MM.1S (cell line): Measurements from ENCODE around the gene RANBP2.
"Not testable (repeated sequence)": the region's sequence is repeated elsewhere in the genome, so short reads cannot be mapped to it uniquely, and the experiment has no call there.

ENCODE experiments used
- DNase-seq: peaks from one replicate; pipeline ENCODE4 v3.0.0-alpha.2; 2015
- H2AFZ ChIP-seq: fragments of 300-600 bp; sonication (generic); 2 replicates; pipeline ENCODE4 v1.6.0; 2016; ENCODE audit warnings: antibody characterized with exemption, low read length
- H3F3A ChIP-seq: fragments of 300-600 bp; sonication (generic); 2 replicates; pipeline ENCODE4 v1.6.1; 2016; ENCODE audit warnings: mild to moderate bottlenecking, antibody characterized with exemption, low read length, moderate library complexity, mixed read lengths; ENCODE audit not compliant: insufficient read depth
- H3K27ac ChIP-seq: fragments of 300-600 bp; sonication (generic); 2 replicates; pipeline ENCODE4 v1.5.1; 2016; ENCODE audit warnings: mild to moderate bottlenecking, low read length
- H3K27me3 ChIP-seq: fragments of 300-600 bp; sonication (generic); replicated peaks from 2 replicates; pipeline ENCODE4 v1.6.0; 2016; ENCODE audit warnings: low read length; ENCODE audit not compliant: insufficient read depth
- H3K36me3 ChIP-seq: fragments of 300-600 bp; sonication (generic); replicated peaks from 2 replicates; pipeline ENCODE4 v1.6.1; 2016; ENCODE audit warnings: mild to moderate bottlenecking, low read length, mixed read lengths; ENCODE audit not compliant: insufficient read depth
- H3K4me1 ChIP-seq: fragments of 300-600 bp; sonication (generic); 2 replicates; pipeline ENCODE4 v1.6.1; 2016; ENCODE audit warnings: low read length, mixed read lengths
- H3K4me2 ChIP-seq: fragments of 300-600 bp; sonication (generic); 2 replicates; pipeline ENCODE4 v1.6.0; 2016; ENCODE audit warnings: low read depth, low read length
- H3K4me3 ChIP-seq: fragments of 300-600 bp; sonication (generic); 2 replicates; pipeline ENCODE4 v1.5.1; 2016; ENCODE audit warnings: low read length, mixed read lengths
- H3K79me2 ChIP-seq: fragments of 300-600 bp; sonication (generic); 2 replicates; pipeline ENCODE4 v1.6.1; 2016; ENCODE audit warnings: mixed run types, low read length, mixed read lengths
- H3K9ac ChIP-seq: fragments of 300-600 bp; sonication (generic); 2 replicates; pipeline ENCODE4 v1.6.1; 2016; ENCODE audit warnings: low read length, mixed read lengths
- H3K9me2 ChIP-seq: fragments of 300-600 bp; sonication (generic); replicated peaks from 2 replicates; pipeline ENCODE4 v1.6.1; 2016; ENCODE audit warnings: mild to moderate bottlenecking, low read length, mixed read lengths; ENCODE audit not compliant: insufficient read depth
- H3K9me3 ChIP-seq: fragments of 300-600 bp; sonication (generic); replicated peaks from 2 replicates; pipeline ENCODE4 v1.6.1; 2016; ENCODE audit warnings: mild to moderate bottlenecking, low read length, mixed read lengths; ENCODE audit not compliant: insufficient read depth
- H4K20me1 ChIP-seq: fragments of 300-600 bp; sonication (generic); 2 replicates; pipeline ENCODE4 v1.6.1; 2016; ENCODE audit warnings: mild to moderate bottlenecking, low read length, moderate library complexity, mixed read lengths; ENCODE audit not compliant: insufficient read depth
- EZH2 ChIP-seq: fragments of 300-600 bp; sonication (generic); optimal IDR thresholded peaks from 2 replicates; pipeline ENCODE3; 2017; ENCODE audit warnings: low read depth, mild to moderate bottlenecking, antibody characterized with exemption, low read length, mixed read lengths
- EZH2phosphoT487 ChIP-seq: fragments of 300-600 bp; sonication (generic); IDR thresholded peaks from 2 replicates; pipeline ENCODE4 v1.6.1; 2018; ENCODE audit warnings: antibody characterized with exemption, low read length
- TF ChIP-seq, protein P1 (sequence below): fragments of 300-600 bp; sonication (generic); IDR thresholded peaks from 2 replicates; pipeline ENCODE4 v1.5.1; 2016; ENCODE audit warnings: antibody characterized with exemption, low read length, mixed read lengths

RANBP2 gene

GRCh38 chr2:108701806-108702205 lies 17.5 kb upstream of the RANBP2 start:
- Histone ChIP-seq H3K36me3 (no peaks in the 10 kb centered on the region), H3K27me3 (no peaks in the 10 kb centered on the region), H3K27ac (no peak overlapping the region), H3K79me2 (no peaks in the 10 kb centered on the region), H3F3A (no peaks in the 10 kb centered on the region), H3K4me3 (no peak overlapping the region), H3K9me3 (no peaks in the 10 kb centered on the region), H3K9me2 (no peaks in the 10 kb centered on the region), H4K20me1 (no peaks in the 10 kb centered on the region), H2AFZ (no peak overlapping the region), H3K4me2 (no peak overlapping the region), H3K9ac (no peak overlapping the region), H3K4me1 (no peaks in the 10 kb centered on the region)
- DNase-seq = no peak
- TF ChIP-seq EZH2 (no peak), EZH2phosphoT487 (no peak)
- TF ChIP-seq, protein P1, sequence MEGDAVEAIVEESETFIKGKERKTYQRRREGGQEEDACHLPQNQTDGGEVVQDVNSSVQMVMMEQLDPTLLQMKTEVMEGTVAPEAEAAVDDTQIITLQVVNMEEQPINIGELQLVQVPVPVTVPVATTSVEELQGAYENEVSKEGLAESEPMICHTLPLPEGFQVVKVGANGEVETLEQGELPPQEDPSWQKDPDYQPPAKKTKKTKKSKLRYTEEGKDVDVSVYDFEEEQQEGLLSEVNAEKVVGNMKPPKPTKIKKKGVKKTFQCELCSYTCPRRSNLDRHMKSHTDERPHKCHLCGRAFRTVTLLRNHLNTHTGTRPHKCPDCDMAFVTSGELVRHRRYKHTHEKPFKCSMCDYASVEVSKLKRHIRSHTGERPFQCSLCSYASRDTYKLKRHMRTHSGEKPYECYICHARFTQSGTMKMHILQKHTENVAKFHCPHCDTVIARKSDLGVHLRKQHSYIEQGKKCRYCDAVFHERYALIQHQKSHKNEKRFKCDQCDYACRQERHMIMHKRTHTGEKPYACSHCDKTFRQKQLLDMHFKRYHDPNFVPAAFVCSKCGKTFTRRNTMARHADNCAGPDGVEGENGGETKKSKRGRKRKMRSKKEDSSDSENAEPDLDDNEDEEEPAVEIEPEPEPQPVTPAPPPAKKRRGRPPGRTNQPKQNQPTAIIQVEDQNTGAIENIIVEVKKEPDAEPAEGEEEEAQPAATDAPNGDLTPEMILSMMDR = no peak

GRCh38 chr2:108704871-108705270 lies 14.4 kb upstream of the RANBP2 start:
- TF ChIP-seq EZH2 (no peak), EZH2phosphoT487 (no peak)
- TF ChIP-seq, protein P1 = no peak
- Histone ChIP-seq H3K79me2 (no peaks in the 10 kb centered on the region), H4K20me1 (no peaks in the 10 kb centered on the region), H3K36me3 (no peaks in the 10 kb centered on the region), H3K9me3 (no peaks in the 10 kb centered on the region), H3K9ac (no peak overlapping the region), H3K27ac (no peak overlapping the region), H3K9me2 (no peaks in the 10 kb centered on the region), H3K4me2 (no peak overlapping the region), H3K4me1 (no peaks in the 10 kb centered on the region), H3F3A (no peaks in the 10 kb centered on the region), H2AFZ (no peak overlapping the region), H3K27me3 (no peaks in the 10 kb centered on the region), H3K4me3 (no peak overlapping the region)
- DNase-seq = no peak

DNA sequence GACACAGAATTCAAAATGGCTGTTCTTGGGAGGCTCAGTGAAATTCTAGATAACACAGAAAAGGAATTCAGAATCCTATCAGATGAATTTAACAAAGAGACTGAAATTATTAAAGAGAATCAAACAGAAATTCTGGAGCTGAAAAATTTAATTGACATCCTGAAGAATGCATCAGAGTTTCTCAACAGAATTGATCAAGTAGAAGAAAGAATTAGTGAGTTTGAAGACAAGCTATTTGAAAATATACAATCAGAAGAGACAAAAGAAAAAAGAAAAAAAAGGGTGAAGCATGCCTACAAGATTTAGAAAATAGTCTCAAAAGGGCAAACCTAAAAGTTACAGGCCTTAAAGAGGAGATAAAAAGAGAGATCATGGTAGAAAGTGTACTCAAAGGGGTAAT lies 12.0 kb upstream of the RANBP2 start:
- TF ChIP-seq EZH2 = no peak
- TF ChIP-seq EZH2phosphoT487 = no peak
- TF ChIP-seq, protein P1 = no peak
- no peaks in the 10 kb centered on the region for H3K27me3 ChIP-seq
- H3K36me3 ChIP-seq = no peaks in the 10 kb centered on the region
- no peaks in the 10 kb centered on the region for H3K9me2 ChIP-seq
- H2AFZ ChIP-seq = no peak overlapping the region
- H3K4me1 ChIP-seq = no peaks in the 10 kb centered on the region
- H3K9me3 ChIP-seq = no peaks in the 10 kb centered on the region
- H3K4me3 ChIP-seq = no peak overlapping the region
- no peak overlapping the region for H3K9ac ChIP-seq
- H3K79me2 ChIP-seq = no peaks in the 10 kb centered on the region
- no peaks in the 10 kb centered on the region for H3F3A ChIP-seq
- no peak overlapping the region for H3K4me2 ChIP-seq
- DNase-seq = no peak
- no peak overlapping the region for H3K27ac ChIP-seq
- H4K20me1 ChIP-seq = no peaks in the 10 kb centered on the region

DNA sequence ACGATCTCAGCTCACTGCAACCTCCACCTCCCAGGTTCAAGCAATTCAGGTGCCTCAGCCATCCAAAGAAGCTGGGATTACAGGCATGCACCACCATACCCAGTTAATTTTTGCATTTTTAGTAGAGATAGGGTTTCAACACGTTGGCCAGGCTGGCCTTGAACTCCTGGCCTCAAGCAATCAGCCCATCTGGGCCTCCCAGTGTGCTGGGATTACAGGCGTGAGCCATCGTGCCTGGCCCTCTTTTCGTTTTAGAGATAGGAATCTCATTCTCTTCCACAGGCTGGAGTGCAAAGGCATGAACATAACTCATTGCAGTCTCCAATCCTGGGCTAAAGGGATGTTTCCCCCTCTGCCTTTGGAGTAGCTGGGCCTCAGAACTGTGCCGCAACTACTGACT lies 2.3 kb upstream of the RANBP2 start:
- not testable (repeated sequence) for H3K4me3 ChIP-seq, H3K36me3 ChIP-seq, H3K9ac ChIP-seq, H4K20me1 ChIP-seq, H3K4me1 ChIP-seq, DNase-seq, H3K4me2 ChIP-seq, H3F3A ChIP-seq, H3K27ac ChIP-seq, H3K9me2 ChIP-seq, H3K27me3 ChIP-seq, H3K9me3 ChIP-seq, H2AFZ ChIP-seq
- peaks cover 23% of the 10 kb centered on the region for H3K79me2 ChIP-seq

DNA sequence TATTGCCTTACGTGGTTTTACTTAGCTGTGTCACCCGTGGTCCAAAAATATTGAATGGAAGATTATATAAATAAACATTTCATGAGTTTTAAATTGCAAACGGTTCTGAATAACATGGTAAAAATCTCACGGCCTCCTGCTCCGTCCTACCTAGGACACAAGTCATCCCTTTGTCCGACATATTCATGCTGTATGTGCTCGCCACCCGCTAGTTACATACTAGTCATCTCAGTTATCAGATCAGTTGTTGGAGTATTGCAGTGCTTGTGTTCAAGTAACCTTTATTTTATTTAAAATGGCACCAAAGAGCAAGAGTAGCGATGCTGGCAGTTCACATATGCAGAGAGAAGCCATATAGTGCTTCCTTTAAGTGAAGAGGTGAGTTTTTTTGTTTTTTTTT lies 6.8 kb downstream of the RANBP2 start:
- DNase-seq, H3K27me3 ChIP-seq, H2AFZ ChIP-seq, H3K4me3 ChIP-seq, H3K36me3 ChIP-seq, H3K9ac ChIP-seq, H3K9me2 ChIP-seq, H4K20me1 ChIP-seq, H3F3A ChIP-seq, H3K9me3 ChIP-seq, H3K27ac ChIP-seq, H3K4me1 ChIP-seq, H3K4me2 ChIP-seq: not testable (repeated sequence)
- H3K79me2 ChIP-seq = peaks cover 65% of the 10 kb centered on the region

- H3K79me2 ChIP-seq, H3K4me2 ChIP-seq, H3K4me1 ChIP-seq, H3K27me3 ChIP-seq, H3K9ac ChIP-seq, DNase-seq, H4K20me1 ChIP-seq, H2AFZ ChIP-seq, H3K36me3 ChIP-seq, H3K9me2 ChIP-seq, H3K9me3 ChIP-seq, H3K4me3 ChIP-seq, H3F3A ChIP-seq, H3K27ac ChIP-seq: not testable (repeated sequence)
These were observed 15.4 kb downstream of the RANBP2 start for GRCh38 chr2:108734656-108735055.
